Adrenal gland (tissue), 12 donors: Measurements from ENCODE around the gene OSGEPL1. TPM values are rescaled to one million over a fixed set of nuclear protein-coding genes. Genes with fewer than 3 reads are reported as not detected.
A peak's percentile ranks its signal among the peaks of the same experiment; 100 is the strongest.

Experiments used
- DNase-seq, 7 donors: peaks; one replicate each; pipeline ENCODE4 v3.0.0-alpha.2; 2019 to 2020
- H3K27ac ChIP-seq, 5 donors: fragments of 200-600 bp; sonication (generic) in 4 of 5; 1 replicate in 3 of 5; 2 replicates in 2 of 5; pipeline versions ENCODE4 v1.5.1 to v1.8.0; 2016 to 2020; ENCODE audit warnings: mild to moderate bottlenecking in 1 of 5
- H3K27me3 ChIP-seq: fragments of 200-600 bp; 2 replicates; pipeline ENCODE4 v1.8.0; 2021
- H3K36me3 ChIP-seq, 2 donors: fragments of 200-600 bp; replicated peaks in 1 of 2; 1 replicate in 1 of 2; 2 replicates in 1 of 2; pipeline versions ENCODE4 v1.5.1 to v1.8.0; 2018 to 2022
- H3K4me1 ChIP-seq, 2 donors: fragments of 200-600 bp; replicated peaks in 1 of 2; 1 replicate in 1 of 2; 2 replicates in 1 of 2; pipeline versions ENCODE4 v1.5.1 to v1.8.0; 2018 to 2021
- H3K4me3 ChIP-seq, 4 donors: fragments of 200-600 bp; sonication (generic) in 3 of 4; one replicate each; pipeline ENCODE4 v1.5.1; 2016 to 2018
- H3K9me3 ChIP-seq, 3 donors: fragments of 200-600 bp; sonication (generic) in 1 of 3; replicated peaks in 1 of 3; 1 replicate in 2 of 3; 2 replicates in 1 of 3; pipeline versions ENCODE4 v1.5.1 to v1.8.0; 2016 to 2021
- CTCF ChIP-seq, 6 experiments: fragments of 450-650 bp in 4 of 6; fragments of 200-600 bp in 2 of 6; sonication (generic) in 1 of 6; IDR thresholded peaks; 1 replicate in 5 of 6; 2 replicates in 1 of 6; pipeline versions ENCODE4 v1.5.1 to v1.8.0; 2016 to 2021; ENCODE audit warnings: antibody characterized with exemption in 6 of 6, mild to moderate bottlenecking in 2 of 6, moderate library complexity in 1 of 6
- POLR2A ChIP-seq, 2 donors: fragments of 450-650 bp; IDR thresholded peaks; one replicate each; pipeline ENCODE4 v1.6.1; 2017; ENCODE audit warnings: antibody characterized with exemption in 2 of 2, mild to moderate bottlenecking in 2 of 2, moderate library complexity in 1 of 2
- WGBS, 4 donors: extraction: QIAGEN DNeasy Blood & Tissue Kit in 2 of 4; methylation state at CpG; one replicate each; pipeline versions ENCODE4 v1.1.5 to v1.1.7; 2013 to 2017; 5-methylcytosine and 5-hydroxymethylcytosine counted together
- intact Hi-C, 2 donors: fragments of 100-400 bp; cut with DNase I; formaldehyde crosslinking; loops; one replicate each; pipeline versions ENCODE4 v1.14.1 to v1.15.0; 2022 to 2023
- polyA plus RNA-seq, 3 donors: library from polyadenylated mRNA; stranded (reverse); fragments of 200-250 nt in 2 of 3; fragments of 350-450 nt in 1 of 3; fragmentation: Illumina TruSeq in 1 of 3; extraction: RNeasy Lipid Tissue Mini Kit (QIAGEN cat#74804) in 1 of 3; gene quantifications; one replicate each; pipeline ENCODE4 v1.2.3, GENCODE V29; 2013 to 2014
- total RNA-seq, 9 donors: library from RNA; depleted of rRNA in 4 of 9; stranded (reverse); fragments of >200 nt in 4 of 9; fragments of 120-200 nt in 1 of 9; fragmentation: NEBNext Ultra II Directional in 1 of 9; extraction: Animal tissue kit (Norgen Biotek cat#: 25700) in 1 of 9; gene quantifications; one replicate each; pipeline versions ENCODE4 v1.1.0 to v1.2.4, GENCODE V29; 2013 to 2023
- donor health status: healthy with polysubstance abuse.
- donor health status: Bipolar disorder and iron deficiency.
- donor health status: DM: yes; HTN: yes; CAD: no.
- donor health status: DM: no; HTN: no; CAD: no.
- donor health status: DM: no; HTN: no; CAD: no.
- donor health status: DM: yes; HTN: yes; CAD: no.

Gene OSGEPL1
- total and polyA plus RNA-seq, 12 donors = 6.3 to 23.1 (median 13.6) TPM

- DNase-seq = no peak
- Histone ChIP-seq H3K9me3 (no peaks in the 10 kb centered on the region), H3K4me1 (no peaks in the 10 kb centered on the region), H3K4me3 (no peak overlapping the region), H3K27me3 (no peaks in the 10 kb centered on the region), H3K36me3 (peaks cover 0 to 17% of the 10 kb centered on the region in 2 donors), H3K27ac (no peak overlapping the region)
- intact Hi-C loops = no loop called here
- TF ChIP-seq POLR2A (IDR thresholded peaks at IDR 0.05) (no peak), CTCF (IDR thresholded peaks at IDR 0.05) (no peak)
- 90 to 95% (median 91%) methylated on average over 12 of the region's 12 CpGs for WGBS, 4 donors
These were observed 28.9 kb upstream of the OSGEPL1 start for GRCh38 chr2:189791338-189792042.

DNA sequence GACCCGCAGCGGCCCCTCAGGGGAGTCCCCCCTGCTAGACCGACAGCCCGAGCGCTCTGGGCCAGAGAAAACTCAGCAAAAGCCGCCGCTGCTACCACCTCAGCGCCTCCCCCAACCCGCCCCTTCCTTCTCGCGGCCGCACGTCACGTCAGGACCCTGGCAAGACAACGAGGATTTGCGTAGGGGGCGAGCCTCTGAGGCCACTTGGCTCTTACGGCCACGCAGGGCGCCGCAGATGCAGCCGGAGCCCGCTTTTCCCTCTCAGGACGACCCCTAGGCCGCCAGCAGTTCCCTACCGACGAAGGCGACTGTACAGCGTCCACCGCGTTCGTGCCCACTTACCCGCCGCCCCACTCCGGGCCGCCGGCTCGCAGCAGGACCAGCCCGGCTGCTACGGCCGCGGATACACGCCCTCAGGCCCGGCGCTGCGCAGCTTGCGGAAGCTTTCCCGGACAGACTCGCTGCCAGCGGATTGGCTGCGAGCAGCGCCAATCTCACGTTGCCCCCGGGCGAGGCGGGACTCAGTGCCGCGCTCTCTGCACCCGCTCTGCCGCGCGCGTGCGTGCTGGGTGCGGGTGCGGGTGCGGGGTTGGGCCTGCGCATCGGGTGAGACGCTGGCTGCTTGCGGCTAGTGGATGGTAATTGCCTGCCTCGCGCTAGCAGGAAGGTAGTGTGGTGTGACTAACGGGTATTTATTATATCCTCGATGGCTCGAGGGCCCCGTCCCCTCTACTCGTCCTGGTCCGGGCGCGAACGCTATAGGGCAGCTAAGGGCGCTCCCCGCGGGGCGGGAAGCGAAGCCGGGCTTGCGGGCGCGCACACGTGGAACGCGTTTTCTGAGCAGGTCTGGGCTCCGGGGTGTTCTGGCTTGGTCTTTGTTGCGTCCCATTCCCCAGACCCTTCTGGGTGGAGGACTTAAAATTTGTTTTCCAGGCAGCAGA lies 21.6 kb upstream of the OSGEPL1 start, which contains the start of the genes ORMDL1 and PMS1:
Gene ORMDL1, minus strand, starts transcription at position 413 of the 941 bp plus-strand sequence. CDS start 1,744 bp downstream, outside the sequence.
Gene PMS1, plus strand, starts transcription at position 524 of the 941 bp plus-strand sequence. CDS start 7,360 bp downstream, outside the sequence.
- intact Hi-C loops = no loop called here
- 0% methylated on average over 32 to 96 of the region's 96 CpGs for WGBS, 4 donors
- H3K4me3 ChIP-seq = peak within 1 kb of the TSS; percentile 9 to 92 (median 71)
- H3K27me3 ChIP-seq = no peaks in the 10 kb centered on the region
- H3K36me3 ChIP-seq = peaks cover 0 to 21% of the 10 kb centered on the region in 2 donors
- TF ChIP-seq POLR2A (IDR thresholded peaks at IDR 0.05) (peak; percentile 96 to 97), CTCF (IDR thresholded peaks at IDR 0.05) (no peak)
- no peaks in the 10 kb centered on the region for H3K9me3 ChIP-seq
- H3K27ac ChIP-seq = peak within 1 kb of the TSS; percentile 68 to 99 (median 94)
- H3K4me1 ChIP-seq = peaks cover 0 to 37% of the 10 kb centered on the region in 2 donors
- peak; percentile 95 to 97 (median 96) for DNase-seq

GRCh38 chr2:189783451-189783926 lies 20.9 kb upstream of the OSGEPL1 start:
- DNase-seq = no peak
- no peaks in the 10 kb centered on the region for H3K9me3 ChIP-seq
- WGBS, 4 donors = 0% methylated on average over 17 of the region's 17 CpGs
- intact Hi-C loops = no loop called here
- H3K27me3 ChIP-seq = no peaks in the 10 kb centered on the region
- peak overlapping the region; percentile 68 to 99 (median 94) for H3K27ac ChIP-seq
- TF ChIP-seq CTCF (IDR thresholded peaks at IDR 0.05) (no peak), POLR2A (IDR thresholded peaks at IDR 0.05) (no peak)
- peaks cover 0 to 37% of the 10 kb centered on the region in 2 donors for H3K4me1 ChIP-seq
- peaks cover 0 to 27% of the 10 kb centered on the region in 2 donors for H3K36me3 ChIP-seq
- H3K4me3 ChIP-seq = peak overlapping the region; percentile 9 to 92 (median 71)

DNA sequence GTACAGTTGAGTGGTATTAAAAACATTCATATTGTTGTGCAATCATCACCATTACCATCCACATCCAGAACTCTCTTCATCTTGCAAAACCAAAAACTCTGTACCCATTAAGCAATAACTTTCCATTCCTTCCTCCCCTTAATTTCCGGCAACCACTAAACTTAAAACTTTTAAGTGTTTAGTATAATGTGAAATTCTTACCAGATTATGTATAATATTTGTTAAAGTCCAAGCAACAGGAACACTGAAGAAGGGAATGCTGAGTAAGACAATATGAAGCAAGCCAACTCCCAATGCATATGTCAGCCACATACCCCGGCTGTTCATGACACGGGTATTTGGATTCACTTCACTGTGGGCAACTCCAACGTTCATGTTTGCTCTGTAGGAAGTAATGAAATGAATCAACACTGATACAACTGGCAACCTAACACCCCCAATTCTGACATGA lies 19.7 kb upstream of the OSGEPL1 start:
- no peaks in the 10 kb centered on the region for H3K27me3 ChIP-seq
- H3K27ac ChIP-seq = peak overlapping the region in 3 of 5 donors; percentile 9 to 94 (median 21)
- peaks cover 0 to 40% of the 10 kb centered on the region in 2 donors for H3K36me3 ChIP-seq
- 55 to 63% (median 61%) methylated on average over 4 of the region's 4 CpGs for WGBS, 4 donors
- H3K9me3 ChIP-seq = no peaks in the 10 kb centered on the region
- intact Hi-C loops = no loop called here
- H3K4me1 ChIP-seq = peaks cover 0 to 37% of the 10 kb centered on the region in 2 donors
- DNase-seq = no peak
- no peak for TF ChIP-seq POLR2A (IDR thresholded peaks at IDR 0.05)
- no peak for TF ChIP-seq CTCF (IDR thresholded peaks at IDR 0.05)
- peak overlapping the region in 1 of 4 donors; percentile 92 for H3K4me3 ChIP-seq
